Measurements from ENCODE around the gene FAF1. TPM values are rescaled to one million over a fixed set of nuclear protein-coding genes. Genes with fewer than 3 reads are reported as not detected.

Gene FAF1
- total RNA-seq, 2 experiments from 2014 or later: 43.5 to 44.0 TPM

GRCh38 chr1:50471967-50472366 lies 488.1 kb downstream of the FAF1 start:
- H3K27me3 Mint-ChIP-seq: no peaks in the 10 kb centered on the region
- POLR2A ChIA-PET: no interaction called here
- no peaks in the 10 kb centered on the region for H3K9me3 Mint-ChIP-seq
- H3K36me3 ChIP-seq (ENCODE audit: insufficient read depth, low read length): peaks cover 22% of the 10 kb centered on the region
- intact Hi-C loops (cut with DNase I, micrococcal nuclease): no loop called here
- peaks cover 64% of the 10 kb centered on the region for H3K36me3 Mint-ChIP-seq (ENCODE audit: low read depth)
- no peaks in the 10 kb centered on the region for H3K9me3 ChIP-seq (ENCODE audit: control insufficient read depth in 1 of 2, insufficient read depth in 1 of 2, low read length in 2 of 2)
- CTCF ChIA-PET: no interaction called here
- no peak overlapping the region for H3K27ac Mint-ChIP-seq
- no peaks in the 10 kb centered on the region for H3K4me1 Mint-ChIP-seq (ENCODE audit: low read depth)
- no peak for TF ChIP-seq CTCF (IDR thresholded peaks at IDR 0.05)
- H3K27ac ChIP-seq (ENCODE audit: low read depth in 1 of 2, low read length in 2 of 2): no peak overlapping the region
- DNase-seq (no peak), ATAC-seq (ENCODE audit: poor library complexity) (no peak)
- no peak overlapping the region for H3K4me3 Mint-ChIP-seq
- no peak overlapping the region for H3K4me3 ChIP-seq (ENCODE audit: low read length)
- no peaks in the 10 kb centered on the region for H3K4me1 ChIP-seq (ENCODE audit: insufficient read depth, low read length)
- no peaks in the 10 kb centered on the region for H3K27me3 ChIP-seq (ENCODE audit: control insufficient read depth in 1 of 2, insufficient read depth in 2 of 2, low read length in 2 of 2)

GRCh38 chr1:50462964-50463363 lies 497.1 kb downstream of the FAF1 start:
- Histone ChIP-seq H3K9me3 (ENCODE audit: control insufficient read depth in 1 of 2, insufficient read depth in 1 of 2, low read length in 2 of 2) (no peaks in the 10 kb centered on the region), H3K36me3 (ENCODE audit: insufficient read depth, low read length) (peaks cover 2% of the 10 kb centered on the region), H3K4me1 (ENCODE audit: insufficient read depth, low read length) (no peaks in the 10 kb centered on the region), H3K27me3 (ENCODE audit: control insufficient read depth in 1 of 2, insufficient read depth in 2 of 2, low read length in 2 of 2) (no peaks in the 10 kb centered on the region), H3K27ac (ENCODE audit: low read depth in 1 of 2, low read length in 2 of 2) (no peak overlapping the region), H3K4me3 (ENCODE audit: low read length) (no peak overlapping the region)
- no peak overlapping the region for H3K27ac Mint-ChIP-seq
- H3K9me3 Mint-ChIP-seq: no peaks in the 10 kb centered on the region
- DNase-seq (no peak), ATAC-seq (ENCODE audit: poor library complexity) (no peak)
- TF ChIP-seq CTCF (IDR thresholded peaks at IDR 0.05): no peak
- ChIA-PET POLR2A (no interaction called here), CTCF (no interaction called here)
- no peaks in the 10 kb centered on the region for H3K27me3 Mint-ChIP-seq
- no peak overlapping the region for H3K4me3 Mint-ChIP-seq
- H3K36me3 Mint-ChIP-seq (ENCODE audit: low read depth): peaks cover 32% of the 10 kb centered on the region
- intact Hi-C loops (cut with DNase I, micrococcal nuclease): no loop called here
- H3K4me1 Mint-ChIP-seq (ENCODE audit: low read depth): no peaks in the 10 kb centered on the region

GRCh38 chr1:50458507-50458906 lies 501.6 kb downstream of the FAF1 start:
- no peaks in the 10 kb centered on the region for H3K27me3 ChIP-seq (ENCODE audit: control insufficient read depth in 1 of 2, insufficient read depth in 2 of 2, low read length in 2 of 2)
- H3K36me3 Mint-ChIP-seq (ENCODE audit: low read depth): peaks cover 29% of the 10 kb centered on the region
- intact Hi-C loops (cut with DNase I, micrococcal nuclease): no loop called here
- ATAC-seq (ENCODE audit: poor library complexity) (no peak), DNase-seq (no peak)
- POLR2A ChIA-PET: no interaction called here
- H3K4me1 ChIP-seq (ENCODE audit: insufficient read depth, low read length): no peaks in the 10 kb centered on the region
- CTCF ChIA-PET: no interaction called here
- H3K27ac Mint-ChIP-seq: no peak overlapping the region
- no peaks in the 10 kb centered on the region for H3K9me3 Mint-ChIP-seq
- H3K9me3 ChIP-seq (ENCODE audit: control insufficient read depth in 1 of 2, insufficient read depth in 1 of 2, low read length in 2 of 2): no peaks in the 10 kb centered on the region
- peaks cover 2% of the 10 kb centered on the region for H3K36me3 ChIP-seq (ENCODE audit: insufficient read depth, low read length)
- peaks cover 8% of the 10 kb centered on the region for H3K4me1 Mint-ChIP-seq (ENCODE audit: low read depth)
- H3K4me3 Mint-ChIP-seq: no peak overlapping the region
- no peaks in the 10 kb centered on the region for H3K27me3 Mint-ChIP-seq
- H3K4me3 ChIP-seq (ENCODE audit: low read length): no peak overlapping the region
- H3K27ac ChIP-seq (ENCODE audit: low read depth in 1 of 2, low read length in 2 of 2): no peak overlapping the region
- TF ChIP-seq CTCF (IDR thresholded peaks at IDR 0.05): no peak
